ENCODE results near the gene GNAO1.

Gene GNAO1
- total RNA-seq = 6.9 to 39.6 (median 14.8) reads per million in 9 experiments

- peak within 1 kb of the TSS; percentile 62 to 74 for H3K27ac Mint-ChIP-seq
- H3K4me3 Mint-ChIP-seq = peak within 1 kb of the TSS; percentile 81
These were observed at the start of gene GNAO1 for GRCh38 chr16:56191156-56191815. Gene GNAO1, plus strand, starts transcription at chr16:56191489. Its CDS starts 747 bp downstream, at chr16:56192236.

GRCh38 chr16:56143666-56144065, 47.6 kb upstream of the GNAO1 start:
- Mint-ChIP-seq H3K36me3 (ENCODE audit: insufficient read depth) (no peaks in the 10 kb centered on the region), H3K27me3 (peaks cover 8 to 24% of the 10 kb centered on the region in 2 donors), H3K4me3 (no peak overlapping the region), H3K27ac (no peak overlapping the region), H3K9me3 (no peaks in the 10 kb centered on the region), H3K4me1 (ENCODE audit: low read depth in 2 of 2) (no peaks in the 10 kb centered on the region)
- ATAC-seq (replicated peaks) (no peak), DNase-seq (no peak)

More at GRCh38 chr16:56191156-56191815, at the start of gene GNAO1:
- Mint-ChIP-seq H3K4me1 (ENCODE audit: low read depth in 2 of 2) (peaks cover 21 to 22% of the 10 kb centered on the region in 2 donors), H3K27me3 (peaks cover 0 to 20% of the 10 kb centered on the region in 2 donors), H3K36me3 (ENCODE audit: insufficient read depth) (peaks cover 14% of the 10 kb centered on the region), H3K9me3 (no peaks in the 10 kb centered on the region)
- peak; percentile 84 for ATAC-seq (replicated peaks)
- DNase-seq = peak; percentile 66 to 70 (median 66)

- Mint-ChIP-seq H3K4me1 (ENCODE audit: low read depth in 2 of 2) (no peaks in the 10 kb centered on the region), H3K27ac (no peak overlapping the region), H3K27me3 (peaks cover 8 to 24% of the 10 kb centered on the region in 2 donors), H3K4me3 (no peak overlapping the region), H3K36me3 (ENCODE audit: insufficient read depth) (no peaks in the 10 kb centered on the region), H3K9me3 (no peaks in the 10 kb centered on the region)
- DNase-seq (no peak), ATAC-seq (replicated peaks) (no peak)
These were observed 45.9 kb upstream of the GNAO1 start for GRCh38 chr16:56145369-56145768.

GRCh38 chr16:56151621-56152020, 39.7 kb upstream of the GNAO1 start:
- no peak overlapping the region for H3K27ac Mint-ChIP-seq

GRCh38 chr16:56161658-56162057, 29.6 kb upstream of the GNAO1 start:
- no peaks in the 10 kb centered on the region for H3K36me3 Mint-ChIP-seq (ENCODE audit: insufficient read depth)
- H3K27ac Mint-ChIP-seq = no peak overlapping the region
- no peak overlapping the region for H3K4me3 Mint-ChIP-seq
- peaks cover 0 to 5% of the 10 kb centered on the region in 2 donors for H3K4me1 Mint-ChIP-seq (ENCODE audit: low read depth in 2 of 2)
- no peak for ATAC-seq (replicated peaks)
- no peaks in the 10 kb centered on the region for H3K27me3 Mint-ChIP-seq
- no peak for DNase-seq
- no peaks in the 10 kb centered on the region for H3K9me3 Mint-ChIP-seq

More at GRCh38 chr16:56151621-56152020, 39.7 kb upstream of the GNAO1 start:
- H3K36me3 Mint-ChIP-seq (ENCODE audit: insufficient read depth) = no peaks in the 10 kb centered on the region
- no peak overlapping the region for H3K4me3 Mint-ChIP-seq
- DNase-seq (no peak), ATAC-seq (replicated peaks) (no peak)
- H3K4me1 Mint-ChIP-seq (ENCODE audit: low read depth in 2 of 2) = peaks cover 0 to 2% of the 10 kb centered on the region in 2 donors
- no peaks in the 10 kb centered on the region for H3K9me3 Mint-ChIP-seq
- H3K27me3 Mint-ChIP-seq = peaks cover 14 to 22% of the 10 kb centered on the region in 2 donors

GRCh38 chr16:56163089-56163488, 28.2 kb upstream of the GNAO1 start:
- H3K9me3 Mint-ChIP-seq = no peaks in the 10 kb centered on the region
- no peak overlapping the region for H3K27ac Mint-ChIP-seq
- no peak overlapping the region for H3K4me3 Mint-ChIP-seq
- H3K27me3 Mint-ChIP-seq = no peaks in the 10 kb centered on the region
- no peaks in the 10 kb centered on the region for H3K36me3 Mint-ChIP-seq (ENCODE audit: insufficient read depth)
- no peak for ATAC-seq (replicated peaks)
- no peak for DNase-seq
- peaks cover 0 to 5% of the 10 kb centered on the region in 2 donors for H3K4me1 Mint-ChIP-seq (ENCODE audit: low read depth in 2 of 2)

- no peaks in the 10 kb centered on the region for H3K27me3 Mint-ChIP-seq
- ATAC-seq (replicated peaks) = peak; percentile 31
- H3K27ac Mint-ChIP-seq = no peak overlapping the region
- DNase-seq = no peak
- H3K9me3 Mint-ChIP-seq = no peaks in the 10 kb centered on the region
- peaks cover 0 to 5% of the 10 kb centered on the region in 2 donors for H3K4me1 Mint-ChIP-seq (ENCODE audit: low read depth in 2 of 2)
- H3K36me3 Mint-ChIP-seq (ENCODE audit: insufficient read depth) = no peaks in the 10 kb centered on the region
- no peak overlapping the region for H3K4me3 Mint-ChIP-seq
These were observed 27.4 kb upstream of the GNAO1 start for GRCh38 chr16:56163938-56164337.

- Mint-ChIP-seq H3K27ac (no peak overlapping the region), H3K27me3 (no peaks in the 10 kb centered on the region), H3K36me3 (ENCODE audit: insufficient read depth) (no peaks in the 10 kb centered on the region), H3K4me3 (no peak overlapping the region), H3K4me1 (ENCODE audit: low read depth in 2 of 2) (peaks cover 0 to 5% of the 10 kb centered on the region in 2 donors), H3K9me3 (no peaks in the 10 kb centered on the region)
- no peak for ATAC-seq (replicated peaks)
- no peak for DNase-seq
These were observed 26.7 kb upstream of the GNAO1 start for GRCh38 chr16:56164636-56165035.

- no peaks in the 10 kb centered on the region for H3K4me1 Mint-ChIP-seq (ENCODE audit: low read depth in 2 of 2)
- H3K36me3 Mint-ChIP-seq (ENCODE audit: insufficient read depth) = no peaks in the 10 kb centered on the region
- no peak overlapping the region for H3K4me3 Mint-ChIP-seq
- DNase-seq = no peak
- ATAC-seq (replicated peaks) = no peak
- no peaks in the 10 kb centered on the region for H3K27me3 Mint-ChIP-seq
- H3K9me3 Mint-ChIP-seq = no peaks in the 10 kb centered on the region
- H3K27ac Mint-ChIP-seq = no peak overlapping the region
These were observed 16.9 kb upstream of the GNAO1 start for GRCh38 chr16:56174411-56174810.

- H3K27me3 Mint-ChIP-seq = no peaks in the 10 kb centered on the region
- no peak for DNase-seq
- no peaks in the 10 kb centered on the region for H3K36me3 Mint-ChIP-seq (ENCODE audit: insufficient read depth)
- H3K27ac Mint-ChIP-seq = no peak overlapping the region
- H3K4me1 Mint-ChIP-seq (ENCODE audit: low read depth in 2 of 2) = no peaks in the 10 kb centered on the region
- no peaks in the 10 kb centered on the region for H3K9me3 Mint-ChIP-seq
- no peak for ATAC-seq (replicated peaks)
- H3K4me3 Mint-ChIP-seq = no peak overlapping the region
These were observed 9.9 kb upstream of the GNAO1 start for GRCh38 chr16:56181401-56181800.

GRCh38 chr16:56183266-56183665, 8.0 kb upstream of the GNAO1 start:
- no peaks in the 10 kb centered on the region for H3K9me3 Mint-ChIP-seq
- H3K36me3 Mint-ChIP-seq (ENCODE audit: insufficient read depth) = no peaks in the 10 kb centered on the region
- H3K4me1 Mint-ChIP-seq (ENCODE audit: low read depth in 2 of 2) = no peaks in the 10 kb centered on the region
- H3K27me3 Mint-ChIP-seq = no peaks in the 10 kb centered on the region
- DNase-seq (no peak), ATAC-seq (replicated peaks) (no peak)
- no peak overlapping the region for H3K27ac Mint-ChIP-seq
- H3K4me3 Mint-ChIP-seq = no peak overlapping the region

GRCh38 chr16:56190048-56190676, 1.1 kb upstream of the GNAO1 start:
- ATAC-seq (replicated peaks) = no peak
- H3K4me3 Mint-ChIP-seq = peak overlapping the region; percentile 76 to 81
- peak overlapping the region in 1 of 2 donors; percentile 57 for H3K27ac Mint-ChIP-seq
- H3K36me3 Mint-ChIP-seq (ENCODE audit: insufficient read depth) = peaks cover 14% of the 10 kb centered on the region
- H3K4me1 Mint-ChIP-seq (ENCODE audit: low read depth in 2 of 2) = peaks cover 21 to 22% of the 10 kb centered on the region in 2 donors
- no peak for DNase-seq
- H3K9me3 Mint-ChIP-seq = no peaks in the 10 kb centered on the region
- H3K27me3 Mint-ChIP-seq = peaks cover 0 to 20% of the 10 kb centered on the region in 2 donors

GRCh38 chr16:56190677-56191155, 573 bp upstream of the GNAO1 start:
- Mint-ChIP-seq H3K9me3 (no peaks in the 10 kb centered on the region), H3K27ac (peak overlapping the region in 1 of 2 donors; percentile 57), H3K4me3 (peak overlapping the region; percentile 76 to 81), H3K27me3 (peaks cover 0 to 20% of the 10 kb centered on the region in 2 donors), H3K4me1 (ENCODE audit: low read depth in 2 of 2) (peaks cover 21 to 22% of the 10 kb centered on the region in 2 donors), H3K36me3 (ENCODE audit: insufficient read depth) (peaks cover 14% of the 10 kb centered on the region)
- ATAC-seq (replicated peaks) (no peak), DNase-seq (peak in 1 of 3 experiments; percentile 13)
